Gastrocnemius medialis (tissue), 4 donors: ENCODE measurements around the gene HDAC4. TPM values are rescaled to one million over a fixed set of nuclear protein-coding genes. Genes with fewer than 3 reads are reported as not detected.

Source experiments
- ATAC-seq, 2 donors: fragments of 150-250 bp; one replicate each; pipeline ENCODE4 v1.9.1; 2016
- DNase-seq, 2 donors: peaks; one replicate each; pipeline ENCODE4 v3.0.0-alpha.2; 2019
- H3K27ac ChIP-seq, 4 donors: fragments of 200-600 bp; sonication (generic); 1 replicate in 1 of 4; 2 replicates in 3 of 4; pipeline ENCODE4 v1.5.1; 2016 to 2018; ENCODE audit warnings: mild to moderate bottlenecking in 2 of 4, moderate library complexity in 1 of 4
- H3K27me3 ChIP-seq, 3 donors: fragments of 200-600 bp; sonication (generic) in 2 of 3; 1 replicate in 1 of 3; 2 replicates in 2 of 3; pipeline versions ENCODE4 v1.5.1 to v1.6.0; 2016 to 2019; ENCODE audit warnings: mild to moderate bottlenecking in 1 of 3, moderate library complexity in 1 of 3
- H3K36me3 ChIP-seq, 2 donors: fragments of 200-600 bp; sonication (generic) in 1 of 2; one replicate each; pipeline ENCODE4 v1.5.1; 2017 to 2018
- H3K4me1 ChIP-seq, 2 donors: fragments of 200-600 bp; sonication (generic) in 1 of 2; one replicate each; pipeline ENCODE4 v1.5.1; 2016 to 2017; ENCODE audit warnings: mild to moderate bottlenecking in 2 of 2
- H3K4me3 ChIP-seq, 4 donors: fragments of 200-600 bp; sonication (generic) in 3 of 4; 1 replicate in 1 of 4; 2 replicates in 3 of 4; pipeline ENCODE4 v1.5.1; 2016 to 2019; ENCODE audit warnings: mild to moderate bottlenecking in 2 of 4
- H3K9me3 ChIP-seq, 3 donors: fragments of 200-600 bp; sonication (generic) in 2 of 3; 1 replicate in 1 of 3; 2 replicates in 2 of 3; pipeline ENCODE4 v1.5.1; 2016 to 2019
- CTCF ChIP-seq, 5 experiments: fragments of 450-650 bp in 3 of 5; fragments of 200-600 bp in 2 of 5; sonication (generic) in 2 of 5; IDR thresholded peaks in 4 of 5; conservative IDR thresholded peaks in 1 of 5; 1 replicate in 4 of 5; 2 replicates in 1 of 5; pipeline ENCODE4 v1.5.1; 2016 to 2019; ENCODE audit warnings: antibody characterized with exemption in 5 of 5, mild to moderate bottlenecking in 3 of 5, moderate library complexity in 3 of 5
- POLR2A ChIP-seq, 2 donors: fragments of 450-650 bp; IDR thresholded peaks; one replicate each; pipeline ENCODE4 v1.6.1; 2017; ENCODE audit warnings: antibody characterized with exemption in 2 of 2, mild to moderate bottlenecking in 2 of 2, moderate library complexity in 2 of 2
- in situ Hi-C, 4 donors: fragments of 200-750 bp; cut with MboI; loops; one replicate each; pipeline versions ENCODE4 v1.15.0 to v1.8.0; 2017; ENCODE audit warnings: low sequenced_read_pairs in 4 of 4
- intact Hi-C: fragments of 100-400 bp; cut with DNase I; formaldehyde crosslinking; loops from one replicate; pipeline ENCODE4 v1.15.1; 2023; ENCODE audit warnings: low total_unique reads
- total RNA-seq, 4 donors: library from RNA; depleted of rRNA; stranded (reverse); fragments of >200 nt; gene quantifications; one replicate each; pipeline versions ENCODE4 v1.1.0 to v1.2.3, GENCODE V29; 2016

Gene HDAC4
- total RNA-seq, 4 donors from 2014 or later: 23.6 to 257 (median 119) TPM

GRCh38 chr2:239094867-239095266 is 306.0 kb downstream of the HDAC4 start:
- H3K4me3 ChIP-seq: no peak overlapping the region
- in situ Hi-C loops (no loop called here), intact Hi-C loops (no loop called here)
- H3K4me1 ChIP-seq: no peaks in the 10 kb centered on the region
- H3K36me3 ChIP-seq: peaks cover 0 to 33% of the 10 kb centered on the region in 2 donors
- no peaks in the 10 kb centered on the region for H3K27me3 ChIP-seq
- H3K27ac ChIP-seq: no peak overlapping the region
- ATAC-seq (no peak), DNase-seq (no peak)
- no peak for TF ChIP-seq POLR2A (IDR thresholded peaks at IDR 0.05)
- TF ChIP-seq CTCF (IDR thresholded peaks at IDR 0.05 in 4 of 5, conservative IDR thresholded peaks at IDR 0.05 in 1 of 5): no peak
- no peaks in the 10 kb centered on the region for H3K9me3 ChIP-seq

GRCh38 chr2:239093952-239094351 is 306.9 kb downstream of the HDAC4 start:
- no peak for TF ChIP-seq POLR2A (IDR thresholded peaks at IDR 0.05)
- no peak for TF ChIP-seq CTCF (IDR thresholded peaks at IDR 0.05 in 4 of 5, conservative IDR thresholded peaks at IDR 0.05 in 1 of 5)
- Histone ChIP-seq H3K27ac (no peak overlapping the region), H3K36me3 (peaks cover 0 to 32% of the 10 kb centered on the region in 2 donors), H3K27me3 (no peaks in the 10 kb centered on the region), H3K9me3 (no peaks in the 10 kb centered on the region), H3K4me1 (no peaks in the 10 kb centered on the region), H3K4me3 (no peak overlapping the region)
- in situ Hi-C loops: no loop called here
- intact Hi-C loops: no loop called here
- DNase-seq (no peak), ATAC-seq (no peak)

- in situ Hi-C loops: no loop called here
- peaks cover 0 to 33% of the 10 kb centered on the region in 2 donors for H3K36me3 ChIP-seq
- TF ChIP-seq CTCF (IDR thresholded peaks at IDR 0.05 in 4 of 5, conservative IDR thresholded peaks at IDR 0.05 in 1 of 5): no peak
- TF ChIP-seq POLR2A (IDR thresholded peaks at IDR 0.05): no peak
- ATAC-seq (no peak), DNase-seq (no peak)
- intact Hi-C loops: no loop called here
- no peaks in the 10 kb centered on the region for H3K4me1 ChIP-seq
- no peaks in the 10 kb centered on the region for H3K9me3 ChIP-seq
- H3K27me3 ChIP-seq: no peaks in the 10 kb centered on the region
- H3K27ac ChIP-seq: no peak overlapping the region
- no peak overlapping the region for H3K4me3 ChIP-seq
These were observed 307.3 kb downstream of the HDAC4 start for GRCh38 chr2:239093542-239093941.

- no peaks in the 10 kb centered on the region for H3K4me1 ChIP-seq
- no peak overlapping the region for H3K4me3 ChIP-seq
- no peak overlapping the region for H3K27ac ChIP-seq
- H3K36me3 ChIP-seq: peaks cover 0 to 37% of the 10 kb centered on the region in 2 donors
- no peak for DNase-seq
- TF ChIP-seq POLR2A (IDR thresholded peaks at IDR 0.05) (no peak), CTCF (IDR thresholded peaks at IDR 0.05 in 4 of 5, conservative IDR thresholded peaks at IDR 0.05 in 1 of 5) (no peak)
- H3K27me3 ChIP-seq: no peaks in the 10 kb centered on the region
- in situ Hi-C loops: no loop called here
- no peaks in the 10 kb centered on the region for H3K9me3 ChIP-seq
- ATAC-seq: no peak
- intact Hi-C loops: no loop called here
These were observed 308.1 kb downstream of the HDAC4 start for GRCh38 chr2:239092571-239093294.

- TF ChIP-seq CTCF (IDR thresholded peaks at IDR 0.05 in 4 of 5, conservative IDR thresholded peaks at IDR 0.05 in 1 of 5): no peak
- no peak for TF ChIP-seq POLR2A (IDR thresholded peaks at IDR 0.05)
- no peak for ATAC-seq
- in situ Hi-C loops (no loop called here), intact Hi-C loops (no loop called here)
- Histone ChIP-seq H3K9me3 (no peaks in the 10 kb centered on the region), H3K27me3 (no peaks in the 10 kb centered on the region), H3K4me1 (no peaks in the 10 kb centered on the region), H3K4me3 (no peak overlapping the region), H3K27ac (no peak overlapping the region), H3K36me3 (peaks cover 0 to 48% of the 10 kb centered on the region in 2 donors)
- DNase-seq: no peak
These were observed 310.9 kb downstream of the HDAC4 start for GRCh38 chr2:239089884-239090283.
